NT2/D1 (cell line): ENCODE data around the gene TEAD1.

Experiments
- YY1 ChIP-seq: IDR thresholded peaks from 2 replicates; pipeline ENCODE4 v1.6.1; 2011; ENCODE audit not compliant: insufficient read length, insufficient read depth
- ZNF274 ChIP-seq: IDR thresholded peaks from 2 replicates; pipeline ENCODE4 v1.6.1; 2011; ENCODE audit warnings: mild to moderate bottlenecking, low read depth, low read length

GRCh38 chr11:12803086-12803826, 129.0 kb downstream of the TEAD1 start:
- TF ChIP-seq YY1: no peak
- TF ChIP-seq ZNF274: no peak
